ENCODE data around the gene CASR.
A peak's percentile ranks its signal among the peaks of the same experiment; 100 is the strongest.

Gene CASR

GRCh38 chr3:122247825-122248185, 64.3 kb downstream of the CASR start:
- H3K4me3 ChIP-seq (ENCODE audit: low read depth, low read length): no peak overlapping the region
- DNase-seq (ENCODE audit: low read depth): no peak

DNA sequence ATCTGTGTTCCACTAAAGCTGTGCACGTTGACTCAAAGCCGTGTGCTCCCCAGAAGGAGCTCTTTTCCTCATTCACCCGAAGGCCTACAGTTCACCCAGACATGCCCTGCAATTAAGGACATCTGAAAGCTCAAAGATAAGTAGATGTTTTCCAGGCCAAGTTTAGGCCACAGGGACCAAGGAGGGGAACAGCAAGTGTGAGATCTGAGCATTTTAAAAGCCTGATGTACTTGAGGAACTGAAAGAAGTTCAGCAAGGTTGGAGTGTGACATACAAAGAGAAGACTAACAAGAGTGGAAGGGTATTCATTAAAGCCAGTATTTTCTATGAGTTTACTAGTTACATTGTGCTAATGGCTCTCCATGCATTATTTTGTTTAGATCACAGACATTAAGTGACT, 68.0 kb downstream of the CASR start:
- H3K4me3 ChIP-seq (ENCODE audit: low read depth, low read length): no peak overlapping the region
- DNase-seq (ENCODE audit: low read depth): no peak

GRCh38 chr3:122253581-122253980, 70.1 kb downstream of the CASR start:
- H3K4me3 ChIP-seq (ENCODE audit: low read depth, low read length): no peak overlapping the region
- DNase-seq (ENCODE audit: low read depth): no peak

DNA sequence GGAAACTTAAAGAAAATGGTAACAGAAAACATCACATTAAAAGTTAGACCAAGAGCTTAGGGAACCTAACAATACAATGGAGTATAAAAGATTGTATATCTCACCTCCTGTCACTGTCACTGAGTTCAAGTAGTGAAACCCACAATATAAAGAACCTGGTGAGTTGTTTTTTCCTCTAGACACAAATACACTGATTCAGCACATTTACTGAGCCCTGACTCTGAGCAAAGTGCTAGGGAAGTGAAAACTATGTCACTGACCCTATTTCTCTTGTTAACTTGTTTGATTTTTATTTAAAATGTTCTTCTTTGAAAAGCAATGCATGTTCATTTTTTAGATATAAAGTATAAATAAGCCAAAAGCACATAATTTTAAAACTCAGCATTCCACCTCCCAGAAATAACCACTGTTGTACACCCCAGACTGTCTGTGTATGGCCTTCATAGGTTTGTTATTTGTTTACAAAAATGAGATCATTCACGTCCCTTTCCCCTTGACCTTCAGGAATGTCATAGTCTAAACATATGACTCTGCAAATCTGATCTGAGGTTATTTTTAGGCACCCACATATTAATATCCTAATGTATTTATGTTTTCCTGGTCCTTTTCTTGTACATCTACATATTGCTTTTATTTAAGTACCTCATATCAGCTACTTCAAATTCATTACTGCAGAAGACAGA, 72.4 kb downstream of the CASR start:
- no peak for DNase-seq (ENCODE audit: low read depth)
- no peak overlapping the region for H3K4me3 ChIP-seq (ENCODE audit: low read depth, low read length)

- DNase-seq (ENCODE audit: low read depth): no peak
- no peak overlapping the region for H3K4me3 ChIP-seq (ENCODE audit: low read depth, low read length)
Measured at GRCh38 chr3:122257644-122258364, 74.3 kb downstream of the CASR start.

DNA sequence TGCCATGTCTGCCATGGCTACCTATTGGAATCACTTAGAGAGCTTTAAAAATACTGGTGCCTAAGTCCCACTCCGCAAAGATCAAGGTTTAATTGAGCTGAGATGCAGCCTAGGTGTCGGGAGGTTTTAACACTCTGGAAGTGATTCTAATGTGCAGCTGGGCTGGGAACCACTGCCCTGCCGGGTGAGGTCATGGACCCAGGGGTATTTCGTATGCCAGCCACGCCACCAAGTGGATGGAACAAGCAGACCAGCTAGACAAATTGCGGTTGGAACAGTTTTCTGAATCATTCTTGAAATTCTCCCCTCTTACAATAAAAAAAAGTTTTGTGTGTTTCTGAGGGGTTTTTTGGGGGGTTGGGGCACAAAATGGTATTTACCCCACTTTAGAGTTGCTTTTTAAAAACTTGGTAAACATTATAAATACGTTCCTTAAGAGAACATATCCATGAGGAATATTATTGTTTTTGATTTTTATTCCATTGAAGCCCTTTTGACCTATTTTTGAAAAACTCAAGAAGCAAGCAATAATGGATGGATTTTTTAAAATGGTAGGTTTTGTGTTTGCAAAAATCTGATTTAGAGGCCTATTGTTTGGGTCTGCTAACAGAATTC, 75.4 kb downstream of the CASR start:
- no peak overlapping the region for H3K4me3 ChIP-seq (ENCODE audit: low read depth, low read length)
- DNase-seq (ENCODE audit: low read depth): peak; percentile 23

DNA sequence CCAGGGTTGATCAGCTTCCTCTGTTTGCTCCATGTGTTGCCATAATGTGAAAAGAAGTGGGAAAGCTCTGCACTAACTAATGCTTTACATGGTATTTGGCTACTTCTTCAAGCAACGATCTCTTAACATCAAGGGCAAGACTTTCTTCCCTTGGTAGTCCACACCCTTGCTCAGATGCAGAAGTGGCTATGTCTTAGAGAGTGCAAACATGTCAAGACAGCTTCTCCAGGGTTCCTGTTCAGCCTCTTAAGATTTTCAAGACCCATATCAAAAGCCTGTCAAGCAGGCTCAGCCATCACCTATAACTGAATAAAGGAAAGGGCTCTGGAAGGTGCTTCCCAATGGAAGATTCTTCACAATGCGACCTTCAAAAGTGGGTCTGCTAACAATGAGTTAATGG, 76.7 kb downstream of the CASR start:
- H3K4me3 ChIP-seq (ENCODE audit: low read depth, low read length): no peak overlapping the region
- no peak for DNase-seq (ENCODE audit: low read depth)

DNA sequence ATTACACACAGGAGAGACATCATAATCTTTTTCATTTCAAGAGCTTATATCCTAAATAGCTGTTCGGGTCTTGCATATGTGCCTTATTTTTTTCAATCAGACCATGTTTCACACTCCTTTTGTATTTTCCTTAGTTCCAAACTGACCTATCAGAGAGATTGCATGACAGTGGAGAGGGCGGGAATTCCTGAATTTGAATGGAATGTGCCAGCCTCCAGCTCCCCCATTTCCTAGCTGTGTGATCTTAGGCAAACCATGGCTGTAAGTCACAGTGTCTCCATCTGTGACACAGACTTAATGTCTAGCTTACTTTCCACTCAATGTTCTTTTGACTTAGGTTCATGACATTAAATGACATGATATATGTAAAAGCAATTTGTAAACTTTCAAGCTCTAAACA, 79.6 kb downstream of the CASR start:
- H3K4me3 ChIP-seq (ENCODE audit: low read depth, low read length): no peak overlapping the region
- DNase-seq (ENCODE audit: low read depth): no peak

DNA sequence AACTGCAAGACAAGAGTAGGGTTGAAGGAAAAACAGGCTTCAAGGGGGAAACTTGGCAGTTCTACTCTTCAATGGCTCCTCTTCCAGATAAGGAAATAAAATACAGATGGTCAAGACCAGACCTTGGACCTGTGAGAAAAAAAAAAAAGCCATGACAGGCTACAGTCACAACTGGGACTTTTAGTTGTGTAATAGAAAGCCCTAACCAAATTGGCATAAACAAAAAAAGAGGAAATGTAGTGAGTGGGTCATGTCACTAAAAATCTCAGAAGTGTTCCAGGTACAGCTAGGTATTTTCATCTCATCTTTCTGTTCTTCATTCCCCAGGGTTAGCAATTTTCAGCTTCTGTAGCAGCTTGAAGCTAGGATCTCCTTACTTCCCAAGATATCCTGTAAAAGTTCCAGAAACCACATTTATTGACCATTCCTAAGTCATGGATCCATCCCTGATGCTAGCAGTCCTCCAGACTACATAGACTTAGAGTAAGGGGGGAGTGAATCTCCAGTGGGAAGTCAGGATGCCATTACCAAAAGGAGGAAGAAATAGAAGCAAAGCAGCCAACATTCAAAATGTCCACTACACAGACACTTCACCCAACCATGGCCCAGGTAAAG, 80.6 kb downstream of the CASR start:
- DNase-seq (ENCODE audit: low read depth): no peak
- H3K4me3 ChIP-seq (ENCODE audit: low read depth, low read length): no peak overlapping the region

DNA sequence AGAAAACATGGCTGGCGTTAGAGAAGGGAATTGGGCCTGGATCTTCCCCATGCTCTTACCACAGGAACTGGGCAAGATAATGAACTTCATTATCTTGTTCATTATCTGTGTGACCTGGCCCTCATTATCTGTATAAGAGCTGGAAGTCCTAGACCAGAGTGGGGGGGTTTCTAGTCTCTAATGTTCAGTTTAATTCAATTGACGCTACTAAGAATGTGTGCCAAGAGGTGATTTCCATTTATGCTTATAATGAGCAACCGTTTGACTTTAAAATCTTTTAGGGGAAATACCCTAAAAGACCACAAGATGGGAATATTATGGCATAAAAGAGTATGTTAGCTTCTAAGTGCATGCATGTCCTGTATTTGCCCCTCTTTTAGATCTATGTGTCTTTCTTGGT, 82.5 kb downstream of the CASR start:
- DNase-seq (ENCODE audit: low read depth): no peak

DNA sequence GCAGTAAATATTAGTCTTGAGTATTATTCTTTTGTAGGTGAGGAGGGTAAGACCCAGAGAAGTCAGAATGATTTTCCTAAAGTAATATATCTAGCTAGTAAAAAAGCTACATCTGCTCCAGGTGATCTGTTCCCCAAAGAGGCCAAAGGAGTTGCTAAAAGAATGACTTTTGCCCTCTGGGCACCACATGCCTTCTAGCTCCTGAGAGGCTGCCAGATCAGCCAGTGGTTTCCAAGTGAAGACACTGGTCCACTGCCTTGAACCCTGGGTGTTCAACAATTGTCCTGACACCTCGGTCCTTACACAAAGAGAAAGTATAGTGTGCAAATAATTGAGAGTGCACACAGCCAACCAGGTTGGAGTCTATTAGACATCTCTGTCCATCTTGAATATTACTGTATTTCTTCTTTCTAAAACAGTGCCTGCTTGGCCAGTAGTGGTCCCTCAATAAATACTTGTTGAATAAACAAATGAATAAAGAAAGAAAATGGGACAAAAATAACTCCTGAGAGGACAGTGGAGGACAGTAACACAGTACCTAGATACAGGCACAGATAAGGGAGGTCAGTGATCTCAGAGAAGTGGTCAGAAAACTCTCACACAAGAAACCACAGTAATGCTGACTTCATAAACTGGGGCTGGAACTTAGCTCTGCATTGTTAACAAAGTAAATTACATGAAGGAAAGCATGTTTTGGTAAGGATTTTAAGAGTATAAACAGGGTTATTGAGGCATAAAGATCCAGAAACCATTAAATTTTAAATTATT, 85.0 kb downstream of the CASR start:
- no peak for DNase-seq (ENCODE audit: low read depth)

More for the DNA sequence above, 82.5 kb downstream of the CASR start:
- no peak overlapping the region for H3K4me3 ChIP-seq (ENCODE audit: low read depth, low read length)

GRCh38 chr3:122269045-122269444, 85.6 kb downstream of the CASR start:
- DNase-seq (ENCODE audit: low read depth): no peak

More for the DNA sequence above, 85.0 kb downstream of the CASR start:
- no peak overlapping the region for H3K4me3 ChIP-seq (ENCODE audit: low read depth, low read length)

DNA sequence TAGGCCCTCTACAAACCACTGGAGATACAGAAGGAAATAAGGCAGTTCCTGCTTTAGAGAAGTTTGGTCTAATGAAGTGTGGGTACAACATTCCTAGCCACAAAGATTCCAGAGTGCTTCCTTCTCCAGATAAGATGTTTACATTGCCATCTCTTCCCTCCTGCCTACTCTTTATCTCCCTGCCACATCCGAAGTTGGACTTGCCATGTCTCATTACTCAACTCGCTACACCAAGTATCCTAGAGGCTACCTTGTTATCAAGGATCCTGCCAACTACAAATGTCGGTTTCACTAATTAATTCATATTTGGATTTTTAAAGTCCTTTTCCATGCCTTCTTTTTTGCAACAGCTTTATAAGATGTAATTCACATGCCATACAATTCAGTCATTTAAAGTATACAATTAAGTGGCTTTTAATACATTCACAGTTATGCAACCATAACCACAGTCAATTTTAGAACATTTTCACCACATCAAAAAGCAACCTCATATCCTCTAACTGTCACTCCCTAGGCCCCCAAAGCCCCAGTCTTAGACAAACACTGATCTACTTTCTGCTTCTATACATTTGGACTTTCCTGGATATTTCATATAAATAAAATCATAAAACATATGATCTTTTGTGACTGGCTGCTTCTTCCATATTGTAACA, 87.9 kb downstream of the CASR start:
- no peak overlapping the region for H3K4me3 ChIP-seq (ENCODE audit: low read depth, low read length)
- no peak for DNase-seq (ENCODE audit: low read depth)

More at GRCh38 chr3:122269045-122269444, 85.6 kb downstream of the CASR start:
- H3K4me3 ChIP-seq (ENCODE audit: low read depth, low read length): no peak overlapping the region

- no peak overlapping the region for H3K4me3 ChIP-seq (ENCODE audit: low read depth, low read length)
- no peak for DNase-seq (ENCODE audit: low read depth)
Measured at GRCh38 chr3:122272879-122273278, 89.4 kb downstream of the CASR start.

- H3K4me3 ChIP-seq (ENCODE audit: low read depth, low read length): no peak overlapping the region
- no peak for DNase-seq (ENCODE audit: low read depth)
Measured at GRCh38 chr3:122273498-122273897, 90.0 kb downstream of the CASR start.

DNA sequence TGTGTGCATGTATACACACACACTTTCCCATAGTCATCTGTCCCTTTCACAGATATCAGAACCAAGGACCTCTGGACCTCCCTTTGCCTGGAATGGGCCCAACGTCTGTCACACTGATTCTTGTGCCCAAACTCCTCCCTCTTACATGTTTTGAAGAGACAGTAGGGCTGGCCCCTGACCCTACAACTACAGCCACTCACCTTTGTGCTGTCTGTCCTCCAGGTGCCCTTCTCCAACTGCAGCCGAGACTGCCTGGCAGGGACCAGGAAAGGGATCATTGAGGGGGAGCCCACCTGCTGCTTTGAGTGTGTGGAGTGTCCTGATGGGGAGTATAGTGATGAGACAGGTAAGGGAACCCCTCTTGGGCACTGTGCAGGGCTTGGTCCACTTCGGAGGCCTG, 98.4 kb downstream of the CASR start:
- no peak for DNase-seq (ENCODE audit: low read depth)
- no peak overlapping the region for H3K4me3 ChIP-seq (ENCODE audit: low read depth, low read length)

DNA sequence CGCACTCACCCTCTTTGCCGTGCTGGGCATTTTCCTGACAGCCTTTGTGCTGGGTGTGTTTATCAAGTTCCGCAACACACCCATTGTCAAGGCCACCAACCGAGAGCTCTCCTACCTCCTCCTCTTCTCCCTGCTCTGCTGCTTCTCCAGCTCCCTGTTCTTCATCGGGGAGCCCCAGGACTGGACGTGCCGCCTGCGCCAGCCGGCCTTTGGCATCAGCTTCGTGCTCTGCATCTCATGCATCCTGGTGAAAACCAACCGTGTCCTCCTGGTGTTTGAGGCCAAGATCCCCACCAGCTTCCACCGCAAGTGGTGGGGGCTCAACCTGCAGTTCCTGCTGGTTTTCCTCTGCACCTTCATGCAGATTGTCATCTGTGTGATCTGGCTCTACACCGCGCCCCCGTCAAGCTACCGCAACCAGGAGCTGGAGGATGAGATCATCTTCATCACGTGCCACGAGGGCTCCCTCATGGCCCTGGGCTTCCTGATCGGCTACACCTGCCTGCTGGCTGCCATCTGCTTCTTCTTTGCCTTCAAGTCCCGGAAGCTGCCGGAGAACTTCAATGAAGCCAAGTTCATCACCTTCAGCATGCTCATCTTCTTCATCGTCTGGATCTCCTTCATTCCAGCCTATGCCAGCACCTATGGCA, 100.5 kb downstream of the CASR start:
- no peak overlapping the region for H3K4me3 ChIP-seq (ENCODE audit: low read depth, low read length)
- DNase-seq (ENCODE audit: low read depth): no peak

GRCh38 chr3:122284486-122284885, 101.0 kb downstream of the CASR start:
- H3K4me3 ChIP-seq (ENCODE audit: low read depth, low read length): no peak overlapping the region
- no peak for DNase-seq (ENCODE audit: low read depth)

GRCh38 chr3:122294359-122294758, 110.9 kb downstream of the CASR start:
- no peak overlapping the region for H3K4me3 ChIP-seq (ENCODE audit: low read depth, low read length)
- no peak for DNase-seq (ENCODE audit: low read depth)

Data from skeletal muscle cell (primary cell).